Measurements from ENCODE around the gene KRTAP21-1. TPM values are rescaled to one million over a fixed set of nuclear protein-coding genes. Genes with fewer than 3 reads are reported as not detected.

The KRTAP21-1 gene
- polyA plus RNA-seq, 4 donors = not detected

Other genes starting within 250 kb of the KRTAP21-1 start
- gene KRTAP19-6, start 213.6 kb downstream of the KRTAP21-1 start, polyA plus RNA-seq (ENCODE audit: insufficient read length in 4 of 4) = not detected
- gene KRTAP19-7, start 194.1 kb downstream of the KRTAP21-1 start, polyA plus RNA-seq (ENCODE audit: insufficient read length in 4 of 4) = not detected
- gene KRTAP22-2, start 165.0 kb downstream of the KRTAP21-1 start, polyA plus RNA-seq (ENCODE audit: insufficient read length in 4 of 4) = not detected
- gene KRTAP6-3, start 163.0 kb downstream of the KRTAP21-1 start, polyA plus RNA-seq (ENCODE audit: insufficient read length in 4 of 4) = not detected
- gene KRTAP6-2, start 156.5 kb downstream of the KRTAP21-1 start, polyA plus RNA-seq (ENCODE audit: insufficient read length in 4 of 4) = not detected
- gene KRTAP22-1, start 154.3 kb downstream of the KRTAP21-1 start, polyA plus RNA-seq (ENCODE audit: insufficient read length in 4 of 4) = not detected
- not detected for gene KRTAP6-1, start 141.5 kb downstream of the KRTAP21-1 start, polyA plus RNA-seq (ENCODE audit: insufficient read length in 4 of 4)
- gene KRTAP20-1, start 139.0 kb downstream of the KRTAP21-1 start, polyA plus RNA-seq (ENCODE audit: insufficient read length in 4 of 4) = not detected
- not detected for gene KRTAP20-4, start 134.8 kb downstream of the KRTAP21-1 start, polyA plus RNA-seq (ENCODE audit: insufficient read length in 4 of 4)
- gene KRTAP20-2, start 120.2 kb downstream of the KRTAP21-1 start, polyA plus RNA-seq (ENCODE audit: insufficient read length in 4 of 4) = not detected
- not detected for gene KRTAP20-3, start 112.6 kb downstream of the KRTAP21-1 start, polyA plus RNA-seq (ENCODE audit: insufficient read length in 4 of 4)
- not detected for gene KRTAP21-3, start 36.7 kb downstream of the KRTAP21-1 start, polyA plus RNA-seq (ENCODE audit: insufficient read length in 4 of 4)
- gene KRTAP21-2, start 8.2 kb downstream of the KRTAP21-1 start, polyA plus RNA-seq (ENCODE audit: insufficient read length in 4 of 4) = not detected
- gene KRTAP8-1, start 57.8 kb upstream of the KRTAP21-1 start, polyA plus RNA-seq (ENCODE audit: insufficient read length in 4 of 4) = not detected
- gene KRTAP7-1, start 74.3 kb upstream of the KRTAP21-1 start, polyA plus RNA-seq (ENCODE audit: insufficient read length in 4 of 4) = not detected
- gene KRTAP11-1, start 126.2 kb upstream of the KRTAP21-1 start, polyA plus RNA-seq (ENCODE audit: insufficient read length in 4 of 4) = not detected

All from left renal pelvis (tissue), 4 donors.